Fibroblast of skin of right quadriceps (primary cell): ENCODE data around the gene APOH.

ENCODE experiments used
- DNase-seq: peaks from one replicate; pipeline ENCODE4 v3.0.0-alpha.2; 2013

APOH gene

GRCh38 chr17:66234611-66235010 is 5.4 kb upstream of the APOH start:
- DNase-seq, result no peak

GRCh38 chr17:66233023-66233753 is 4.0 kb upstream of the APOH start:
- DNase-seq, result no peak

GRCh38 chr17:66230922-66231591 is 1.8 kb upstream of the APOH start:
- no peak for DNase-seq

GRCh38 chr17:66229783-66230538 is 746 bp upstream of the APOH start:
- DNase-seq, result no peak

- DNase-seq, result no peak
Observed at GRCh38 chr17:66227212-66228045, 1.8 kb downstream of the APOH start.

GRCh38 chr17:66222798-66223350 is 6.3 kb downstream of the APOH start:
- no peak for DNase-seq

GRCh38 chr17:66221755-66222530 is 7.3 kb downstream of the APOH start:
- no peak for DNase-seq

GRCh38 chr17:66221343-66221742 is 7.9 kb downstream of the APOH start:
- DNase-seq, result no peak

GRCh38 chr17:66220079-66220835 is 9.0 kb downstream of the APOH start:
- DNase-seq, result no peak

- no peak for DNase-seq
Observed at GRCh38 chr17:66215529-66215911, 13.7 kb downstream of the APOH start.

- DNase-seq, result no peak
Observed at GRCh38 chr17:66214884-66215528, 14.2 kb downstream of the APOH start.

- no peak for DNase-seq
Observed at GRCh38 chr17:66211047-66211810, 18.0 kb downstream of the APOH start.

- DNase-seq, result no peak
Observed at GRCh38 chr17:66210208-66210574, 19.0 kb downstream of the APOH start.

- no peak for DNase-seq
Observed at GRCh38 chr17:66207936-66208335, 21.3 kb downstream of the APOH start.

GRCh38 chr17:66203274-66204015 is 25.8 kb downstream of the APOH start:
- DNase-seq, result no peak

GRCh38 chr17:66200685-66201092 is 28.5 kb downstream of the APOH start:
- peak; percentile 82 for DNase-seq

GRCh38 chr17:66198242-66198641 is 31.0 kb downstream of the APOH start:
- no peak for DNase-seq

- no peak for DNase-seq
Observed at GRCh38 chr17:66192378-66192687, 36.9 kb downstream of the APOH start.
